A673 (cell line): ENCODE measurements around the gene TRA2B.

Experiments
- CTCF ChIP-seq: fragments of 300-800, 200-600 bp; sonication (generic); conservative IDR thresholded peaks from 2 replicates; pipeline ENCODE4 v1.5.1; 2017; ENCODE audit warnings: low read depth, mild to moderate bottlenecking, antibody characterized with exemption, low read length, moderate library complexity, mixed read lengths
- EZH2 ChIP-seq: fragments of 200-600 bp; sonication (generic); IDR thresholded peaks from 2 replicates; pipeline ENCODE4 v1.6.1; 2017; ENCODE audit warnings: borderline replicate concordance, low read depth, mild to moderate bottlenecking, mixed read lengths, antibody characterized with exemption, low read length; ENCODE audit not compliant: poor library complexity, severe bottlenecking

DNA sequence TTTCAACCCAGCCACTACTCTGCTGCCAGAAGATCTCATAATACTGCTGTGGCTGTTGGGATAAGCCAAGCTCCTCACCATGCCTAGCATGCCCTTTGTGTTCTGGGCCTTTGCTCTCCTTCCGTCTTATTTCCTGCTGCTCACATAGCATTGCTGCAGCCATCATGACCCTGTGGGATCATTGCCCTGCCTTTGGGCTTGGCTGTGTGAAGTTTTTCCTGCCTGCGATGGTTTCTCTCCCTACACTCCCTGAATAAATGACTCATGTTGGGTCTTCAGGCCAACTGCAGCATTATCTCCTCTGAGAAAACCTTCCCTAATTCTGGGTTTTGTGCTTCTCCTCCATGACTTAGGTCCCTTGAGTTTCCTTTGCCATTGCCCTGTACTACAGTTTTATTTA lies 20.8 kb upstream of the TRA2B start:
- TF ChIP-seq CTCF (no peak), EZH2 (no peak)
